Lower leg skin (tissue), 3 donors: ENCODE data around the gene TMEM120A.

Experiments used
- POLR2A ChIP-seq, 2 donors: fragments of 450-650 bp; IDR thresholded peaks; one replicate each; pipeline ENCODE4 v1.6.1; 2016 to 2017; ENCODE audit warnings: antibody characterized with exemption in 2 of 2, mild to moderate bottlenecking in 1 of 2, moderate library complexity in 1 of 2
- TF ChIP-seq, protein P1 (sequence below), 3 donors: fragments of 450-650 bp; IDR thresholded peaks; one replicate each; pipeline ENCODE4 v1.5.1; 2016; ENCODE audit warnings: antibody characterized with exemption in 3 of 3, mild to moderate bottlenecking in 3 of 3, moderate library complexity in 2 of 3

DNA sequence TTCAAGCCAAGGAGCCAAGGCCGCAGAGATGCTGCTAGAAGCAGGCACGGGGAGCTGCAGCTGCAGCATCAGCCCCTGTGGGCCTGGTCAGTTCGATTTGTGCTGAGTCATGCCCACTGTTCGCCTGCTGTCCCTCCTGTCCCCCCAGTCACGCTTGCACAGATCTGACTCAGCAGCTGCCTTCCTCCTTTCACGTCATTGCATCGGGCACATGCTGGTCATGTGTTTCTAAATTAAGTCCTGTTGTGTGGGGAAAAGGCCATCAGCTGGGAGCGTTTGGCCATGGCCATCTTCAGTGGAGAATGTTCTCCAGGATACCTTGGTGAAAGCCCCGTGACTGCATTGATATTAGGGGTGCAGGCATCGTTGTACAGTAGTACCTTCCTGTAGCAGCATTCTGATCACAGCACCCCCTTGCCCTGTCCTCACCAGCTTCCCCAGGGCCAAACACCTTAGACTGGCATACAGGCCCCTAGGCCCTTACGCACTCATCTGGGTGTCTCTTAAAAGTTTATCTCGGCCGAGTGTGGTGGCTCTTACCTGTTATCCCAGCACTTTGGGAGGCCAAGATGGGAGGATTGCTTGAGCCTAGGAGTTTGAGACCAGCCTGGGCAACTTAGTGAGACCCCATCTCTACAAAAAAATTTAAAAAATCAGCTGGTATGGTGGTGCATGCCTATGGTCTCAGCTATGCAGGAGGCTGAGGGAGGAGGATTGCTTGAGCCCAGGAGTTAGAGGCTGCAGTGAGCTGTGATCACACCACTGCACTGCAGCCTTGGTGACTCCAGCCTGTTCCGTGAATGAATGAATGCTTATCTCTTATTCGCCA lies 56.2 kb downstream of the TMEM120A start:
- TF ChIP-seq POLR2A (IDR thresholded peaks at IDR 0.05) = no peak
- TF ChIP-seq, protein P1, sequence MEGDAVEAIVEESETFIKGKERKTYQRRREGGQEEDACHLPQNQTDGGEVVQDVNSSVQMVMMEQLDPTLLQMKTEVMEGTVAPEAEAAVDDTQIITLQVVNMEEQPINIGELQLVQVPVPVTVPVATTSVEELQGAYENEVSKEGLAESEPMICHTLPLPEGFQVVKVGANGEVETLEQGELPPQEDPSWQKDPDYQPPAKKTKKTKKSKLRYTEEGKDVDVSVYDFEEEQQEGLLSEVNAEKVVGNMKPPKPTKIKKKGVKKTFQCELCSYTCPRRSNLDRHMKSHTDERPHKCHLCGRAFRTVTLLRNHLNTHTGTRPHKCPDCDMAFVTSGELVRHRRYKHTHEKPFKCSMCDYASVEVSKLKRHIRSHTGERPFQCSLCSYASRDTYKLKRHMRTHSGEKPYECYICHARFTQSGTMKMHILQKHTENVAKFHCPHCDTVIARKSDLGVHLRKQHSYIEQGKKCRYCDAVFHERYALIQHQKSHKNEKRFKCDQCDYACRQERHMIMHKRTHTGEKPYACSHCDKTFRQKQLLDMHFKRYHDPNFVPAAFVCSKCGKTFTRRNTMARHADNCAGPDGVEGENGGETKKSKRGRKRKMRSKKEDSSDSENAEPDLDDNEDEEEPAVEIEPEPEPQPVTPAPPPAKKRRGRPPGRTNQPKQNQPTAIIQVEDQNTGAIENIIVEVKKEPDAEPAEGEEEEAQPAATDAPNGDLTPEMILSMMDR (IDR thresholded peaks at IDR 0.05) = no peak
